CD4-positive, alpha-beta T cell (primary cell): Measurements from ENCODE around the gene CDK6. TPM values are rescaled to one million over a fixed set of nuclear protein-coding genes. Genes with fewer than 3 reads are reported as not detected.

Experiments
- ATAC-seq: fragments of 200-7000 bp; cut with Tn5 transposase; one replicate; pipeline ENCODE4 v1.10.0; 2022; ENCODE audit warnings: mild to moderate bottlenecking; ENCODE audit not compliant: poor library complexity
- CTCF ChIA-PET: fragments of 350-600 bp; sonication (Branson Sonifier 250); formaldehyde crosslinking; loops from one replicate; lab custom pipeline; 2021; ENCODE audit warnings: antibody characterized with exemption, inconsistent platforms; lab: Charles Lee
- POLR2A ChIA-PET: fragments of 350-600 bp; sonication (Branson Sonifier 250); formaldehyde crosslinking; loops from one replicate; lab custom pipeline; 2021; ENCODE audit warnings: antibody characterized with exemption, inconsistent platforms; lab: Charles Lee
- DNase-seq, 14 experiments: peaks; one replicate each; pipeline ENCODE4 v3.0.0-alpha.2; 2013 to 2020; ENCODE audit warnings: mixed read lengths in 2 of 14
- H3K27ac ChIP-seq, 2 donors: one replicate each; pipeline versions ENCODE4 v1.5.1 to v1.7.0; 2013; ENCODE audit warnings: low read length in 2 of 2, low read depth in 1 of 2, mild to moderate bottlenecking in 1 of 2
- H3K27me3 ChIP-seq, 2 experiments: 1 replicate in 1 of 2; 2 replicates in 1 of 2; pipeline versions ENCODE4 v1.6.1 to v1.7.0; 2013; ENCODE audit warnings: low read length in 2 of 2, control low read depth in 1 of 2, mild to moderate bottlenecking in 1 of 2, moderate library complexity in 1 of 2; ENCODE audit not compliant: insufficient read depth in 2 of 2, control insufficient read depth in 1 of 2
- H3K36me3 ChIP-seq: one replicate; pipeline ENCODE4 v1.6.1; 2013; ENCODE audit warnings: low read length, control low read depth; ENCODE audit not compliant: insufficient read depth
- H3K4me1 ChIP-seq: one replicate; pipeline ENCODE4 v1.6.1; 2013; ENCODE audit warnings: low read length, control low read depth; ENCODE audit not compliant: insufficient read depth
- H3K4me3 ChIP-seq: one replicate; pipeline ENCODE4 v1.5.1; 2013; ENCODE audit warnings: mild to moderate bottlenecking, low read length, moderate library complexity
- H3K9me3 ChIP-seq, 2 experiments: 1 replicate in 1 of 2; 2 replicates in 1 of 2; pipeline versions ENCODE4 v1.6.1 to v1.7.0; 2013; ENCODE audit warnings: low read length in 2 of 2, mild to moderate bottlenecking in 2 of 2, control low read depth in 1 of 2, moderate library complexity in 1 of 2; ENCODE audit not compliant: control insufficient read depth in 1 of 2, insufficient read depth in 1 of 2
- H3K27ac Mint-ChIP-seq: one replicate; pipeline ENCODE4 v1.8.0; 2020; ENCODE audit warnings: mixed read lengths
- H3K27me3 Mint-ChIP-seq: one replicate; pipeline ENCODE4 v1.8.0; 2021; ENCODE audit warnings: mixed read lengths
- H3K36me3 Mint-ChIP-seq: one replicate; pipeline ENCODE4 v1.8.0; 2021; ENCODE audit warnings: low read depth, mixed read lengths
- H3K4me1 Mint-ChIP-seq: one replicate; pipeline ENCODE4 v1.8.0; 2021; ENCODE audit warnings: low read depth, mixed read lengths
- H3K4me3 Mint-ChIP-seq: one replicate; pipeline ENCODE4 v1.8.0; 2020; ENCODE audit warnings: mild to moderate bottlenecking, mixed read lengths
- H3K9me3 Mint-ChIP-seq: one replicate; pipeline ENCODE4 v1.8.0; 2020; ENCODE audit warnings: mixed read lengths
- intact Hi-C, 2 experiments: fragments of 100-400 bp; cut with DNase I in 1 of 2; cut with micrococcal nuclease in 1 of 2; formaldehyde crosslinking; loops; one replicate each; pipeline versions ENCODE4 v1.15.1 to v1.9.0; 2023 to 2025; cut with DNase I, micrococcal nuclease
- total RNA-seq, 174 experiments: library from RNA in 2 of 174; stranded (reverse) in 2 of 174; gene quantifications; one replicate each; pipeline ENCODE4 v1.2.3 and lab custom pipeline; 2021 to 2026
- TF ChIP-seq, protein P1 (sequence below): fragments of 200-600 bp; IDR thresholded peaks from one replicate; pipeline ENCODE4 v1.8.0; 2022; ENCODE audit warnings: antibody characterized with exemption, mild to moderate bottlenecking

CDK6 gene
- total RNA-seq, 2 experiments from 2014 or later, result 13.0 to 13.7 TPM

DNA sequence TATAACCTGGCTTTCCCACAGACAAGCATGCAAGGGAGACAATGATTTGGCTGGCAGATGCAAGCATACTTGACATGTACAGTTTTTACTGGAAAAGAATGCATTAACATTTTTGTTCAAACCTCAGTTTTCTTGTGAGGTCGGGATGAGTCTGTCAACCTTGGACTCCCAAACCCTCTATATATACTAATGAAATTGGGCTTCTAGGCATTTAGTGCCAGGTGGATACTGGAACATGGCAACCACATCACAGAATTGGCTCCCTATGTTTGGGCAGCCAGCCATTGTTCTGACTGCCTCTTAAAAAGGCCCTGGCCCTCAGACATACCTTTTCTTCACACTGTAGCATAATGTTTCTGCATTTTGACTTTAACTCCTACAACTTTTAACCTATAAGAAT is 39.1 kb downstream of the CDK6 start:
- H3K27ac Mint-ChIP-seq, result no peak overlapping the region

DNA sequence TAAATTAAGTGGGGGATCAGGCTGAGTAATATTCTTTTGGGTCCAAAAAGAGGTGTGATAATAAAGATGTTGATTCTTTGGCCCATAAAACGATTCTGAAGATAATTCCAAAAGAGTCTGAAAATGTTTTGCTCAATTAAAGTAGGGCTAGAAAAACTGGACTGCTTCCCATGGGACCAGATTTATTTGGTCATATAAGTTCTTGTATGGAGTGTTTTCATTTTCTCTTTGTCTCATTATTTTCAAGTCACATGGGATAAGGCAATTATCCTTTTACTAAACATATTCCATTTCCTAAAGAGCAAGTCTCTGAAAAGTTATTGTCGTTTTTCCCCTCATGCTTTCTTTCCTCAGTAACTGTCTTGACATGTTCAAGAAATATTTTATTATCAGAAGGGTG is 41.5 kb downstream of the CDK6 start:
- TF ChIP-seq, protein P1, sequence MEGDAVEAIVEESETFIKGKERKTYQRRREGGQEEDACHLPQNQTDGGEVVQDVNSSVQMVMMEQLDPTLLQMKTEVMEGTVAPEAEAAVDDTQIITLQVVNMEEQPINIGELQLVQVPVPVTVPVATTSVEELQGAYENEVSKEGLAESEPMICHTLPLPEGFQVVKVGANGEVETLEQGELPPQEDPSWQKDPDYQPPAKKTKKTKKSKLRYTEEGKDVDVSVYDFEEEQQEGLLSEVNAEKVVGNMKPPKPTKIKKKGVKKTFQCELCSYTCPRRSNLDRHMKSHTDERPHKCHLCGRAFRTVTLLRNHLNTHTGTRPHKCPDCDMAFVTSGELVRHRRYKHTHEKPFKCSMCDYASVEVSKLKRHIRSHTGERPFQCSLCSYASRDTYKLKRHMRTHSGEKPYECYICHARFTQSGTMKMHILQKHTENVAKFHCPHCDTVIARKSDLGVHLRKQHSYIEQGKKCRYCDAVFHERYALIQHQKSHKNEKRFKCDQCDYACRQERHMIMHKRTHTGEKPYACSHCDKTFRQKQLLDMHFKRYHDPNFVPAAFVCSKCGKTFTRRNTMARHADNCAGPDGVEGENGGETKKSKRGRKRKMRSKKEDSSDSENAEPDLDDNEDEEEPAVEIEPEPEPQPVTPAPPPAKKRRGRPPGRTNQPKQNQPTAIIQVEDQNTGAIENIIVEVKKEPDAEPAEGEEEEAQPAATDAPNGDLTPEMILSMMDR, result no peak

More for the DNA sequence above, 39.1 kb downstream of the CDK6 start:
- peaks cover 10% of the 10 kb centered on the region for H3K4me1 ChIP-seq
- intact Hi-C loops, result no loop called here
- Mint-ChIP-seq H3K36me3 (no peaks in the 10 kb centered on the region), H3K4me3 (no peak overlapping the region), H3K9me3 (no peaks in the 10 kb centered on the region), H3K4me1 (peaks cover 10% of the 10 kb centered on the region), H3K27me3 (no peaks in the 10 kb centered on the region)
- H3K27me3 ChIP-seq, result no peaks in the 10 kb centered on the region
- H3K4me3 ChIP-seq, result no peak overlapping the region
- no peak overlapping the region for H3K27ac ChIP-seq
- H3K9me3 ChIP-seq, result no peaks in the 10 kb centered on the region
- ChIA-PET POLR2A (no interaction called here), CTCF (no interaction called here)
- no peaks in the 10 kb centered on the region for H3K36me3 ChIP-seq
- no peak for DNase-seq
- TF ChIP-seq, protein P1, result no peak
- no peak for ATAC-seq

DNA sequence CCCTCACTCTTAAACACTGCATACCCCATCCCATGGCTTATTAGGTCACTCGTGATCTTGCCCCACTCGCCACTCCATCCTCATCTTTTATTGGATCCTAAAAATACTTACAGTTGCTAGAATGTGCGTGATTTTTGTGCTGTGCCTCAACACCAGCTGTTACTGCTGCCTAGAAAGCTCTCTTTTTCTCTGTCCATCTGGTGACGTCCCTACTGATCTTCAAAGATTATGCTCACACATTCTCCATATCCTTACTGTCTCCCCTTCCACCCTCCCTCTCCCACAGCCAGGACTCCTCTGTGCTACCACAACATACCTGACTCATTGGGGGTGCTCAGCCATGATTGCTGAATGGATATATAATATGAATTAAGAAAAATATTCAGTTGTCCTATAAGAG is 42.0 kb downstream of the CDK6 start:
- H3K9me3 ChIP-seq, result no peaks in the 10 kb centered on the region
- H3K27ac ChIP-seq, result no peak overlapping the region
- no peak for DNase-seq
- CTCF ChIA-PET, result interaction anchor here (5.1 kb wide), 1 partner anchor 39 kb away, joined by 18 read pairs; no protein-coding TSS in a partner anchor
- H3K4me3 ChIP-seq, result no peak overlapping the region
- intact Hi-C loops, result no loop called here
- H3K4me1 Mint-ChIP-seq, result peaks cover 10% of the 10 kb centered on the region
- no peaks in the 10 kb centered on the region for H3K36me3 ChIP-seq
- no peak for ATAC-seq
- peaks cover 10% of the 10 kb centered on the region for H3K4me1 ChIP-seq
- TF ChIP-seq, protein P1, result no peak
- POLR2A ChIA-PET, result no interaction called here
- H3K4me3 Mint-ChIP-seq, result no peak overlapping the region
- peaks cover 2% of the 10 kb centered on the region for H3K9me3 Mint-ChIP-seq
- no peaks in the 10 kb centered on the region for H3K27me3 ChIP-seq
- no peak overlapping the region for H3K27ac Mint-ChIP-seq
- peaks cover 13% of the 10 kb centered on the region for H3K36me3 Mint-ChIP-seq
- H3K27me3 Mint-ChIP-seq, result no peaks in the 10 kb centered on the region

More for the DNA sequence above, 41.5 kb downstream of the CDK6 start:
- intact Hi-C loops, result no loop called here
- no peak for DNase-seq
- no peak overlapping the region for H3K27ac ChIP-seq
- Mint-ChIP-seq H3K36me3 (peaks cover 11% of the 10 kb centered on the region), H3K9me3 (peaks cover under 1% of the 10 kb centered on the region), H3K27me3 (no peaks in the 10 kb centered on the region), H3K4me1 (peaks cover 10% of the 10 kb centered on the region), H3K27ac (no peak overlapping the region), H3K4me3 (no peak overlapping the region)
- H3K36me3 ChIP-seq, result no peaks in the 10 kb centered on the region
- ChIA-PET POLR2A (no interaction called here), CTCF (interaction anchor here (5.1 kb wide), 1 partner anchor 39 kb away, joined by 18 read pairs; no protein-coding TSS in a partner anchor)
- H3K9me3 ChIP-seq, result no peaks in the 10 kb centered on the region
- ATAC-seq, result no peak
- peaks cover 10% of the 10 kb centered on the region for H3K4me1 ChIP-seq
- H3K27me3 ChIP-seq, result no peaks in the 10 kb centered on the region
- H3K4me3 ChIP-seq, result no peak overlapping the region
